CD4-positive, alpha-beta T cell (primary cell): ENCODE results near the gene INPP5F. TPM values are rescaled to one million over a fixed set of nuclear protein-coding genes. Genes with fewer than 3 reads are reported as not detected.

Experiments
- ATAC-seq: fragments of 200-7000 bp; cut with Tn5 transposase; one replicate; pipeline ENCODE4 v1.10.0; 2022; ENCODE audit warnings: mild to moderate bottlenecking; ENCODE audit not compliant: poor library complexity
- CTCF ChIA-PET: fragments of 350-600 bp; sonication (Branson Sonifier 250); formaldehyde crosslinking; loops from one replicate; lab custom pipeline; 2021; ENCODE audit warnings: antibody characterized with exemption, inconsistent platforms; lab: Charles Lee
- POLR2A ChIA-PET: fragments of 350-600 bp; sonication (Branson Sonifier 250); formaldehyde crosslinking; loops from one replicate; lab custom pipeline; 2021; ENCODE audit warnings: antibody characterized with exemption, inconsistent platforms; lab: Charles Lee
- DNase-seq, 14 experiments: peaks; one replicate each; pipeline ENCODE4 v3.0.0-alpha.2; 2013 to 2020; ENCODE audit warnings: mixed read lengths in 2 of 14
- H3K27ac ChIP-seq, 2 donors: one replicate each; pipeline versions ENCODE4 v1.5.1 to v1.7.0; 2013; ENCODE audit warnings: low read length in 2 of 2, low read depth in 1 of 2, mild to moderate bottlenecking in 1 of 2
- H3K27me3 ChIP-seq, 2 experiments: 1 replicate in 1 of 2; 2 replicates in 1 of 2; pipeline versions ENCODE4 v1.6.1 to v1.7.0; 2013; ENCODE audit warnings: low read length in 2 of 2, control low read depth in 1 of 2, mild to moderate bottlenecking in 1 of 2, moderate library complexity in 1 of 2; ENCODE audit not compliant: insufficient read depth in 2 of 2, control insufficient read depth in 1 of 2
- H3K36me3 ChIP-seq: one replicate; pipeline ENCODE4 v1.6.1; 2013; ENCODE audit warnings: low read length, control low read depth; ENCODE audit not compliant: insufficient read depth
- H3K4me1 ChIP-seq: one replicate; pipeline ENCODE4 v1.6.1; 2013; ENCODE audit warnings: low read length, control low read depth; ENCODE audit not compliant: insufficient read depth
- H3K4me3 ChIP-seq: one replicate; pipeline ENCODE4 v1.5.1; 2013; ENCODE audit warnings: mild to moderate bottlenecking, low read length, moderate library complexity
- H3K9me3 ChIP-seq, 2 experiments: 1 replicate in 1 of 2; 2 replicates in 1 of 2; pipeline versions ENCODE4 v1.6.1 to v1.7.0; 2013; ENCODE audit warnings: low read length in 2 of 2, mild to moderate bottlenecking in 2 of 2, control low read depth in 1 of 2, moderate library complexity in 1 of 2; ENCODE audit not compliant: control insufficient read depth in 1 of 2, insufficient read depth in 1 of 2
- H3K27ac Mint-ChIP-seq: one replicate; pipeline ENCODE4 v1.8.0; 2020; ENCODE audit warnings: mixed read lengths
- H3K27me3 Mint-ChIP-seq: one replicate; pipeline ENCODE4 v1.8.0; 2021; ENCODE audit warnings: mixed read lengths
- H3K36me3 Mint-ChIP-seq: one replicate; pipeline ENCODE4 v1.8.0; 2021; ENCODE audit warnings: low read depth, mixed read lengths
- H3K4me1 Mint-ChIP-seq: one replicate; pipeline ENCODE4 v1.8.0; 2021; ENCODE audit warnings: low read depth, mixed read lengths
- H3K4me3 Mint-ChIP-seq: one replicate; pipeline ENCODE4 v1.8.0; 2020; ENCODE audit warnings: mild to moderate bottlenecking, mixed read lengths
- H3K9me3 Mint-ChIP-seq: one replicate; pipeline ENCODE4 v1.8.0; 2020; ENCODE audit warnings: mixed read lengths
- intact Hi-C, 2 experiments: fragments of 100-400 bp; cut with DNase I in 1 of 2; cut with micrococcal nuclease in 1 of 2; formaldehyde crosslinking; loops; one replicate each; pipeline versions ENCODE4 v1.15.1 to v1.9.0; 2023 to 2025; cut with DNase I, micrococcal nuclease
- total RNA-seq, 174 experiments: library from RNA in 2 of 174; stranded (reverse) in 2 of 174; gene quantifications; one replicate each; pipeline ENCODE4 v1.2.3 and lab custom pipeline; 2021 to 2026
- TF ChIP-seq, protein P1 (sequence below): fragments of 200-600 bp; IDR thresholded peaks from one replicate; pipeline ENCODE4 v1.8.0; 2022; ENCODE audit warnings: antibody characterized with exemption, mild to moderate bottlenecking

The INPP5F gene
- total RNA-seq, 2 experiments from 2014 or later: 6.2 to 6.4 TPM

DNA sequence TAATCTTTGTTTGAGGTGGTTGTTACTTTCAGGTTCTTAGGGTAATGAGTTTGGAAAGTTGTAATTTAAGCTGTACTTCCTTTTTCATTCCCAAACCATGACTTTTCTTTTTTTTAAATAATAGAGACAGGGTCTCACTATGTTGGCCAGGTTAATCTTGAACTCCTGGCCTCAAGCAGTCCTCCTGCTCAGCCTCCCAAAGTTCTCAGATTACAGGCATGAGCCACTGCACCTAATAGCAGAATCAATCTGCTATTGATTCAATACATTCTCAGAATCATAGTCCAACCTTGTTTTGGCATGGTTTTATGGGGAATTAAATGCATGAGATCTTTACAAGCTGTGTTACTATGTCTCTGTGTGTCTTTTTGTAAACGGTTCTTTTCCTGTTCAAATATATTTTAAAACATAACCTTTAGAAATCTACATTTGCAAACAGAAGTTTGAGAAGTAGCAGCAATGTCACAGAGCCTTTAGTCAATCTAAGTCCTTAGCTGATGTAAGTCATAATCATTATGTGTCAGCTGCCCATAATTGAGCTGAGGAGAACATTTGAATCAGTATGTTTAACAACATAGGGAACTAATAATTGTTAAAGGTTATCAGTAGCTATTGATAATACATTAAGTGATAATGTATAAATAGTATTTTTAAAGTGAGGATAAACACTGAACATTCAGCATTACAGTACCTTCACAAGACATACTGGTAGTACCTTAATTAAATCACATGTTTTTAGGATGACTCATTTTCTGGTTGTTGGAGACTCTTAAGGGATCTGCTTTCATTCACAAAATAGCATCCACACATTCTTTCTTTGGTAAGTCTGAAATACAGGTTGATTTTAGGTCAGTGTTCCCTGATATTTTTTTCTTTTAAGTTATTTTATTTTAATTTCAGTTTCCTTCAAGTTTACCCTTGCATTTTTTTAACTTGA, 8.8 kb downstream of the INPP5F start:
- Histone ChIP-seq H3K36me3 (no peaks in the 10 kb centered on the region), H3K9me3 (no peaks in the 10 kb centered on the region), H3K4me3 (no peak overlapping the region), H3K27me3 (no peaks in the 10 kb centered on the region), H3K4me1 (peaks cover 13% of the 10 kb centered on the region), H3K27ac (no peak overlapping the region)
- Mint-ChIP-seq H3K9me3 (no peaks in the 10 kb centered on the region), H3K4me3 (no peak overlapping the region), H3K27ac (no peak overlapping the region), H3K36me3 (peaks cover 5% of the 10 kb centered on the region), H3K27me3 (no peaks in the 10 kb centered on the region), H3K4me1 (peaks cover 36% of the 10 kb centered on the region)
- no peak for DNase-seq
- CTCF ChIA-PET: interaction anchor here (0.5 to 1.4 kb wide), 3 partner anchors 9 to 133 kb away, joined by 3 to 4 read pairs (median 3); partner anchors contain the start of gene INPP5F
- intact Hi-C loops: no loop called here
- ATAC-seq: no peak
- POLR2A ChIA-PET: interaction anchor here (0.9 to 5.3 kb wide), 2 partner anchors 8 to 53 kb away, joined by 3 to 36 read pairs; partner anchors contain the start of gene INPP5F
- TF ChIP-seq, protein P1, sequence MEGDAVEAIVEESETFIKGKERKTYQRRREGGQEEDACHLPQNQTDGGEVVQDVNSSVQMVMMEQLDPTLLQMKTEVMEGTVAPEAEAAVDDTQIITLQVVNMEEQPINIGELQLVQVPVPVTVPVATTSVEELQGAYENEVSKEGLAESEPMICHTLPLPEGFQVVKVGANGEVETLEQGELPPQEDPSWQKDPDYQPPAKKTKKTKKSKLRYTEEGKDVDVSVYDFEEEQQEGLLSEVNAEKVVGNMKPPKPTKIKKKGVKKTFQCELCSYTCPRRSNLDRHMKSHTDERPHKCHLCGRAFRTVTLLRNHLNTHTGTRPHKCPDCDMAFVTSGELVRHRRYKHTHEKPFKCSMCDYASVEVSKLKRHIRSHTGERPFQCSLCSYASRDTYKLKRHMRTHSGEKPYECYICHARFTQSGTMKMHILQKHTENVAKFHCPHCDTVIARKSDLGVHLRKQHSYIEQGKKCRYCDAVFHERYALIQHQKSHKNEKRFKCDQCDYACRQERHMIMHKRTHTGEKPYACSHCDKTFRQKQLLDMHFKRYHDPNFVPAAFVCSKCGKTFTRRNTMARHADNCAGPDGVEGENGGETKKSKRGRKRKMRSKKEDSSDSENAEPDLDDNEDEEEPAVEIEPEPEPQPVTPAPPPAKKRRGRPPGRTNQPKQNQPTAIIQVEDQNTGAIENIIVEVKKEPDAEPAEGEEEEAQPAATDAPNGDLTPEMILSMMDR: no peak

DNA sequence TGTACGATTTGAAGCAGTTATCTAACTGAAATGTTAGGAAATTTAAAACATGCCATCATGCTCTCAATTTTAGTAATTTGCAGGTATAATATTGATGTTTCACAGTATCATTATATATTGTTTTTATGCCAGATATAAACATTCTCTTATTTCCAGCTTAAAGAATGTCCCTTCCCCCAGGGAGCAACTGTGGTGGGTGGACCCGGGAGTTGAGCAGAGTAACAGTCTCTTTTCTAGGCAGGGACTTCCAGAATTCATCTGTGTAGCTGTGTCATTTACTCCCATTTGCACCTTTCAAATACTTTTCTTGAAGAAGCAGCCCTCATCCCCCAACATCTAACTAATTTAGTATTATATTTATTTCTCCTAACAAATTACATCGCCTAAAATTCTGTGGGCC, 9.6 kb downstream of the INPP5F start:
- intact Hi-C loops: no loop called here
- no peaks in the 10 kb centered on the region for H3K27me3 ChIP-seq
- no peaks in the 10 kb centered on the region for H3K9me3 Mint-ChIP-seq
- no peak overlapping the region for H3K4me3 Mint-ChIP-seq
- H3K36me3 ChIP-seq: no peaks in the 10 kb centered on the region
- ATAC-seq (no peak), DNase-seq (no peak)
- peaks cover under 1% of the 10 kb centered on the region for H3K36me3 Mint-ChIP-seq
- no peaks in the 10 kb centered on the region for H3K27me3 Mint-ChIP-seq
- POLR2A ChIA-PET: interaction anchor here (0.9 to 5.3 kb wide), 2 partner anchors 9 to 54 kb away, joined by 3 to 36 read pairs; partner anchors contain the start of gene INPP5F
- TF ChIP-seq, protein P1: no peak
- CTCF ChIA-PET: interaction anchor here (0.9 to 1.4 kb wide), 2 partner anchors 10 to 124 kb away, joined by 3 read pairs; partner anchors contain the start of gene INPP5F
- no peak overlapping the region for H3K27ac ChIP-seq
- H3K4me1 ChIP-seq: peaks cover 16% of the 10 kb centered on the region
- H3K27ac Mint-ChIP-seq: no peak overlapping the region
- peaks cover 40% of the 10 kb centered on the region for H3K4me1 Mint-ChIP-seq
- no peak overlapping the region for H3K4me3 ChIP-seq
- H3K9me3 ChIP-seq: no peaks in the 10 kb centered on the region

DNA sequence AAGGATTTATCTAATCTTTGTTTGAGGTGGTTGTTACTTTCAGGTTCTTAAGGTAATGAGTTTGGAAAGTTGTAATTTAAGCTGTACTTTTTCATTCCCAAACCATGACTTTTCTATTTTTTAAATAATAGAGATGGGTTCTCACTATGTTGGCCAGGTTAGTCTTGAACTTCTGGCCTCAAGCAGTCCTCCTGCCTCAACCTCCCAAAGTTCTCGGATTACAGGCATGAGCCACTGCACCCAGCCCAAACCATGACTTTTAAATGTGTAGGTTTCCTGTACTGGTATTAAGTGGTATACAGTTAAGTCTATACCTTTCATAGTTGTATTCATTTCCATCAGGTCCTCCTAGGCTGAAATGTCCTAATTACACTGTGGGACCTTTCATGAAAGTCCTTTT, 10.4 kb downstream of the INPP5F start:
- Histone ChIP-seq H3K27me3 (no peaks in the 10 kb centered on the region), H3K4me3 (no peak overlapping the region), H3K9me3 (no peaks in the 10 kb centered on the region), H3K36me3 (no peaks in the 10 kb centered on the region), H3K27ac (no peak overlapping the region), H3K4me1 (peaks cover 16% of the 10 kb centered on the region)
- no peak for ATAC-seq
- CTCF ChIA-PET: interaction anchor here (2.3 kb wide), 1 partner anchor 7 kb away, joined by 7 read pairs; no protein-coding TSS in a partner anchor
- H3K27me3 Mint-ChIP-seq: no peaks in the 10 kb centered on the region
- no peak for DNase-seq
- no peak overlapping the region for H3K27ac Mint-ChIP-seq
- H3K4me1 Mint-ChIP-seq: peaks cover 45% of the 10 kb centered on the region
- intact Hi-C loops: no loop called here
- no peak overlapping the region for H3K4me3 Mint-ChIP-seq
- no peaks in the 10 kb centered on the region for H3K9me3 Mint-ChIP-seq
- TF ChIP-seq, protein P1: no peak
- POLR2A ChIA-PET: interaction anchor here (5.3 kb wide), 1 partner anchor 10 kb away, joined by 36 read pairs; the partner anchor contains the start of gene INPP5F
- H3K36me3 Mint-ChIP-seq: no peaks in the 10 kb centered on the region
